ENCODE measurements around the gene GPR146.
"Not testable (repeated sequence)": the region's sequence is repeated elsewhere in the genome, so short reads cannot be mapped to it uniquely, and the experiment has no call there.

GPR146 gene

GRCh38 chr7:1060315-1061072 is 16.1 kb downstream of the GPR146 start:
- no peak for DNase-seq

- no peak for DNase-seq
These were observed 16.8 kb downstream of the GPR146 start for GRCh38 chr7:1061180-1061579.

DNA sequence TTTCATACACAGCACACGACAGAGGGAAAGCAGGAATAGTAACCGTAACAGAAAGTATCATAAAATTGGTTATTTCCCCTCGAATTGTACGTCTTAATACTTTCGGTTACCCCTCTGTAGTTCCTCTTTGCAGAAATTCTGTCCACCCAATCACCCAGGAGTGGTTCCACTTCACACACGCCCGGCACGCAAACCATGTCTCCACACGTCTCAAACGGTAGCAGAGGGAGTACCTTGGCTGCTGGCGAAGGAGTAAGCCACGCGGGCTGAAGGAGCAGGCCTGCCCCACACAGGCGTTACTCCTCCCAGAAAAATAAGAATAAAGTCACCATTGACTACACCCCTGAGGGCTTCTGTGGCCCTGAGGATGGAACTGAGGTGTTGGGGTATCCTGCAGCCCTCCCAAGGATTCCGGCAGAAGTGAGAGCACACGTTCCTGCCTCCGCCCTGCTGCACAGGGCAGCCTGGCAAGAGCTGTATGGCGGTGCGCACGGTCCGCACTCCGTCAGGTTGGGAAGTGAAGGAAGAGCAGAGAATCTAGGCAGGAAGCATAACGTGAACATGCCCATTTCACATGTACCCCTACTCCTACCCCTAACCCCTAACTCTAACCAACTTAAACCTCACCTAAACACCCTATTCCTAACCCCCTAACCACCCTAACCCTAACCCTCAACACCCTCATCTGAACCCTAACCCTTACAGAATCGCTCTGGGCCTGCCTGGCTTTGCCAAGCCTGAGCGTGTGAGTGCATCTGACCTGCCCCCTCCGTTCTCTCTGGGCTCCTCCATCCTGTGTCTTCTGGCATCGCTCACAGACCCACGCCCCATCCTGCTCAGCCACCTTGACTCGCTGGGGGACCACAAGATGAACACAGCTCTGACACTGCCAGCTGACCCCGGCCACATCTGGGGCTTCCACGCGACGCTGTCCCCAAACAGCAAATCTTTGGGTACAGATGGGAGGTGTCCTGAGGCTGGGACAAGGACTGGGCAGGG is 18.2 kb downstream of the GPR146 start:
- no peak for DNase-seq

DNA sequence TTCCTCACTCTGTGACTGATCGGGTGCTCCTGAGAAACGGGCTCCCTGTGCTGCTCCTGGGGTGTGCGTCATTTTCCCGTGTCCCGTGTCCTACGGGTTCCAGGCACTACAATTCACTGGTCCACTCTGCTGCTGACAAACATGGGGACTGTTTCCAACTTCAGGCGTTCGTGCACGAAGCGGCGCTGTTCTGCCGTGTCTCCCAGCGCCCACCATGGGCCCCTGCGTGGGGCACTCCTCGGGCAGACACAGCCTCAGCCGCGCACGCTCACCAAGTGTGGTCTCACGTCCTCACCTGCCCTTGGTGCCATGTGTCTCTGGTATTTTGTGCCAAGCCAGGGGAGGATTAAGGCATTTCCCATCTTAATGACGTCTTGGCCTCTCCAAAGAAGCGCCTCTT is 19.0 kb downstream of the GPR146 start:
- DNase-seq: no peak

DNA sequence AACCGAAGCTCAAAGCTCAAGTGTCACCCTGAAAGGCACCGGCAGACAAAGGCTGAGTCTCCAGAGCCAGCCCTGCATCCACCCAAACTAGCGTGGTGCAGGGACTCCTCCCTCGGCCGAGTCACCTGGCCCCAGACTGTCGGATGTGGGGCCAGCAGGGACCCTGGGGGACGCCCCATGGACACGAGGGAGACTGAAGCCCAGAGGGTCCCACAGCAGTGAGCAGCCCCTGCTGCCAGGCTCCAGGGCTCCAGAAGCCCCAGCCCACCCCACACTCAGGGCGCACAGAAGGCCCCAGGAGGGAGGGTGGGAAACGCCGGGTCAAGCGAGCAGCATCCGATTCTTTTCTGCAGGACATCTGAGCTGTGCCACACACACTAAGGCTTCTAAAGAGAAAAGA is 20.2 kb downstream of the GPR146 start:
- DNase-seq: no peak

- DNase-seq: no peak
These were observed 20.9 kb downstream of the GPR146 start for GRCh38 chr7:1065263-1065584.

GRCh38 chr7:1065585-1066241 is 21.4 kb downstream of the GPR146 start:
- peak; percentile 54 for DNase-seq

DNA sequence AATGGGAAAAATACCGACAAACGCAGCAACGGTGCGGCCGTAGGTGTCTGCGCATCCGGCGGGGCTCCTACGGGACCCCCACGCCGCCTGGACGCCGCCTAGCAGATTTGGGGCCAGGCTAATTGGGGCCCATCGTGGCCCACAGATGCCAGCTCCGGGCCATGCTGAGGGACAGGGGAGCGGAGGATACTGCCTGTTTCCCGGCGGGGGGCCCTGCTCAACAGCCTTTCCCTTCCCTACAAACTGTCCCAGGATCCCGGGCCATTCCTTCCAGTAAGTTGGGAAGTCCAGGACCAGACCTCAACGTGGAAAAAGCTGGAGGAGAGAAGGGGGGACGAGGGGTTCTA is 21.9 kb downstream of the GPR146 start:
- no peak for DNase-seq

GRCh38 chr7:1068013-1068412 is 23.7 kb downstream of the GPR146 start:
- no peak for DNase-seq

- DNase-seq: no peak
These were observed 24.3 kb downstream of the GPR146 start for GRCh38 chr7:1068619-1069018.

DNA sequence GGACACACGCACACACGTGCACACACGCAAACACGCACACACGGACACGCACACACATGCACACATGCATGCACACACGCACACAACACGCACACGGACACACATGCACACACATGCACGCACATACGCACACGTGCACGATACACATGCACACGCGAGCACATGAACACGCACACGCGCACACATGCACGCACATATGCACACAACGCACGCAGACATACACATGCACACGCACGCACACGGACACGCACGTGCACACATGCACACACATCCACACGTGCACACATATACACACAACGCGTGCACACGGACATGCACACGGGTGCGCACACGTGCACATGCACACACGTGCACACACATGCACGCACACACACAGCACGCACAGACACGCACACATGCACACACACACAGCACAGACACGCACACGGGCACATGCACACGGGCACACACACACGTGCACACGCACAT is 26.2 kb downstream of the GPR146 start:
- DNase-seq: no peak

- no peak for DNase-seq
These were observed 27.4 kb downstream of the GPR146 start for GRCh38 chr7:1071731-1072254.

GRCh38 chr7:1073142-1073977 is 29.0 kb downstream of the GPR146 start:
- no peak for DNase-seq

DNA sequence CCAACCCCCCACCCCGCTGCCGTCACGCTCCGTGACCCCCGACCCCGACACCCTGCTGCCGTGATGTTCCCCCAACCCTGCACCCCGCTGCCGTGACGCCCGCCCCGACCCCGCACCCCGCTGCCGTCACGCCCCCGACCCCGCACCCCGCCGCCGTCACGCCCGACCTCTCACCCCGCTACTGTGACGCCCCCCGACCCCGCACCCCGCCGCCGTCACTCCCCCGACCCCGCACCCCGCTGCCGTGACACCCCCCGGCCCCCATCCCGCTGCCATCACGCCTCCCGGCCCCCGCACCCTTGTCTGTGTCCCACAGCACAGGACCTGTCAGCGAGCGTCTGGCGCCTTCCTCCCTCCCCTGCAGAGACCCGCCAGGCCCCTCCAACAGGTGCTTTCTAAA is 29.7 kb downstream of the GPR146 start:
- not testable (repeated sequence) for DNase-seq

- no peak for DNase-seq
These were observed 30.5 kb downstream of the GPR146 start for GRCh38 chr7:1074593-1075431.

DNA sequence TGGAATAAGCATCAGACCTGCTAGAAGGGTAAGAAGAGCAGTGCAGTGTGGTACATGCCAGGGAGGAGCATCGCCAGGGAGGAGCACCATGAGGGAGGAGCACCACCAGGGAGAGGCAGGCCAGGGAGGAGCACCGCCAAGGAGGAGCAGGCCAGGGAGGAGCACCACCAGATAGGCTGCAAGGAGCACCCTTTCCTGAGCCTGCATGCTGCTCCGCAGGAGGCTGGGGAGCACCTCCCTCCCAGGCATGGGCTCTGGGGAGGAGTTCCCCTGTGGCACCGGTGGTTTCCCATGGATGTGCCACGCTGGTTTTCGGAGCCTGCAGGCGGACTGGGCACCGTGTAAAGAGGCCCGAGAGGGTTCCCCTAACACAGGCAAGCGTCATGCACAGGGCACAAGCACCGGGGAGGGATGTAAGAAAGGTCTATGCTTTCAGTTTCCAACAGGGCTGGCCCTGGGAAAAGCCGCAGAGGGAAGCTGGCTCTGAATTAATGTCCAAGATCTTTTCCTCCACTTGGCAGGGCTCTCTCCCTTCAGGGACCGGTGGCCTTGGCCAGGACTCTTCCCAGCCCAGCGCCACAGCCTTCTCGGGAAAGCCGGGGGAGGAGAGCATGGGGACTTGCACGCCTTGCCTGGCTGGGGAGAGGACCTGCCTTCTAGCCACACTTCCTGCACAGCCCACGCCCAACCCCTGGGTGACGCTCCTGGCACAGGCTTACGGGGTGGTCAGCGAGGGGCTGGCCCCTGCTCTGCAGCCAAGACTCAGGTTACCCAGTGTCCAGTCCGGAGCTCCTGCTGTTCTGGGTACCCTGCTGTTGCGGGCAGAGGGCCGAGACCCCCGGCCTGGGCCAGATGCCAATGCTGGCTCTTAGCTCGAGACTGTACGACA is 32.1 kb downstream of the GPR146 start:
- DNase-seq: no peak

DNA sequence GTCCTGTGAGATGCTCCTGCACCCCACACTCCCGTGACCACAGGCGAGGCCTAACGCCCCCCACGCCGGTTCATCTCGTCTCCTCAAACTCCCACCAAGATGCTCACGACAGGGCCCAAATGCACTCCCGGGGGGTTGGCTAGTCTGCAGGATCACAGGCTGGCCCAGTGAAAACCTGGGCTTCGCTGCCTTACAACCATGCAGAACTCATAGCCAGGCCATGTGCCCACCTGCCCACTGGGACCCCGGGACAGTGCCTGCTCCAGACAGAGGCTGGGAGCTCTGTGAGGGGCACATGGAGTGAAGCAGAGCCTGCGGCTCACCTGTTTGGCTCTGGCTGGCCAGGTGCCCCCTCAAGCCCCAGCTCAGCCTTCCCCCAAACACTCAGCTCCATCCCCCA is 34.2 kb downstream of the GPR146 start:
- no peak for DNase-seq

DNA sequence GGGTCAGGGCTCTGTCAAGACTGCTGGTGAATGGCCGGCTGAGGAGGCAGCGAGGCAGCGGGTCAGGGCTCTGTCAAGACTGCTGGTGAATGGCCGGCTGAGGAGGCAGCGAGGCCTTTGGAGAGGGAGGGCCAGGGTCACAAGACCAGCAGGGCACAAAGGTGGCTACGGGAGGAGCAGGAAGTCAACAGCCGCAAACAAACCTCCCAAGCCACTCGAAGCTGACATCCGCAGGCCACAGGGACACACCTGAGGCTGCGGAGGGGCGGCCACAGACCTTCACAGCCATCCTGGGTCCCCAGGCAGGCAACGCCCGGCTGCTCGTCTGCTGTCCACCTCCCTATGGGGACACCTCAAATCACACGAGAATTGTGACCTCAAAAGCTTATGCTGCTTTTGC is 34.6 kb downstream of the GPR146 start:
- no peak for DNase-seq

- no peak for DNase-seq
These were observed 35.2 kb downstream of the GPR146 start for GRCh38 chr7:1079546-1079945.

DNA sequence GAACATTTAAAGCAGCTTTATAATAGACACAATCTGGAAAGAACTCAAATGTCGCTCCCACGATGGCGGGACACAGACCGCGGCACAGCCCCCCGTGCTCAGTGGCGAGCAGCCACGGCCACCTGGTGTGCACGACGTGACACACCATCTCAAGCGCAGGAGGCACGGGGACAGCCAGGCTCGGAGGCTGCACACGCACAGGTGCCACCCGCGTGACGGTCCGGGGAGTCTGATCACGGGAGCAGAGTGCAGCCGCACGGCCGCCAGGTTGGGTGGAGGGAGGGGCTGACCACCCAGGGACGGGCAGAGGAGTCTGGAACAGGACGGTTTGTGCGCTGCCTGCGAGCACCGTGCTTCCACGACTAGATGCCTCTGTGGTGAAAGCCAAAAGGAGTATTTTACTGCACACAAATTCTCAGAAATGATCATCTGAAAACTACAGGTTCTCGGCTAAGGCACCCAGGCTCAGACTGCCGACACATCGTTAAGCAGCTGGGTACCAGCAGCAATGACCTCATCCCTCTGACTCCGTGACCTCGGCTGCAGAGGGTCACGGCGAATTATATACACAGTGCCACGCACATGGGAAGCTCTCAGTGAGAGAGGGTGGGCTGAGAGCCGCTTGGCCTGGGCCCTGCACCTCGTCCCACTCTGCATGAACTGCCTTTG is 36.0 kb downstream of the GPR146 start:
- DNase-seq: no peak
